GM19043 (cell line): ENCODE data around the gene KIR2DL4.
"Not testable (repeated sequence)": the region's sequence is repeated elsewhere in the genome, so short reads cannot be mapped to it uniquely, and the experiment has no call there.

ENCODE experiments used
- ATAC-seq: cut with Tn5 transposase; IDR thresholded peaks from one replicate; pipeline ENCODE4 v1.9.1; 2021; ENCODE audit warnings: low read depth; ENCODE audit not compliant: unreplicated experiment

The KIR2DL4 gene

GRCh38 chr19:54803410-54803809, at the start of gene KIR2DL4:
Gene KIR2DL4 (plus strand): TSS chr19:54803610. CDS start chr19:54803652, 42 bp downstream.
- ATAC-seq = no peak

GRCh38 chr19:54756204-54757110, 47.0 kb upstream of the KIR2DL4 start:
- ATAC-seq = not testable (repeated sequence)

- not testable (repeated sequence) for ATAC-seq
These were observed 44.8 kb upstream of the KIR2DL4 start for GRCh38 chr19:54758577-54758976.

GRCh38 chr19:54764219-54764618, 39.2 kb upstream of the KIR2DL4 start:
- ATAC-seq = not testable (repeated sequence)

GRCh38 chr19:54766464-54766863, 36.9 kb upstream of the KIR2DL4 start:
- ATAC-seq = not testable (repeated sequence)

GRCh38 chr19:54769646-54770045, 33.8 kb upstream of the KIR2DL4 start, which contains the start of gene KIR2DL1:
Gene KIR2DL1 (plus strand): TSS chr19:54769793. CDS start chr19:54769851, 58 bp downstream.
- ATAC-seq = not testable (repeated sequence)

GRCh38 chr19:54770511-54770910, 32.9 kb upstream of the KIR2DL4 start:
- ATAC-seq = not testable (repeated sequence)

- not testable (repeated sequence) for ATAC-seq
These were observed 32.1 kb upstream of the KIR2DL4 start for GRCh38 chr19:54771018-54771960.

GRCh38 chr19:54772666-54773065, 30.7 kb upstream of the KIR2DL4 start:
- ATAC-seq = not testable (repeated sequence)

- not testable (repeated sequence) for ATAC-seq
These were observed 28.2 kb upstream of the KIR2DL4 start for GRCh38 chr19:54775095-54775815.

- not testable (repeated sequence) for ATAC-seq
These were observed 27.6 kb upstream of the KIR2DL4 start for GRCh38 chr19:54775830-54776229.

GRCh38 chr19:54777851-54778250, 25.6 kb upstream of the KIR2DL4 start:
- not testable (repeated sequence) for ATAC-seq

- not testable (repeated sequence) for ATAC-seq
These were observed 24.5 kb upstream of the KIR2DL4 start for GRCh38 chr19:54778896-54779295.

- not testable (repeated sequence) for ATAC-seq
These were observed 20.5 kb upstream of the KIR2DL4 start for GRCh38 chr19:54782916-54783315.

GRCh38 chr19:54786091-54786723, 17.2 kb upstream of the KIR2DL4 start:
- not testable (repeated sequence) for ATAC-seq

- ATAC-seq = not testable (repeated sequence)
These were observed 15.3 kb upstream of the KIR2DL4 start for GRCh38 chr19:54788154-54788553.

- ATAC-seq = no peak
These were observed 12.7 kb upstream of the KIR2DL4 start for GRCh38 chr19:54790711-54791110.

GRCh38 chr19:54791476-54791875, 11.9 kb upstream of the KIR2DL4 start:
- no peak for ATAC-seq

GRCh38 chr19:54792814-54793213, 10.6 kb upstream of the KIR2DL4 start:
- ATAC-seq = no peak

- ATAC-seq = no peak
These were observed 7.7 kb upstream of the KIR2DL4 start for GRCh38 chr19:54795758-54796157.
